Measurements from ENCODE around the gene NFATC3. TPM values are rescaled to one million over a fixed set of nuclear protein-coding genes. Genes with fewer than 3 reads are reported as not detected.

NFATC3 gene
- total RNA-seq = 6.7 and 8.3 TPM in 2 replicates

GRCh38 chr16:68085259-68086071 lies at the start of gene NFATC3:
Gene NFATC3 (plus strand): TSS chr16:68085370. CDS start chr16:68085682, 312 bp downstream.

DNA sequence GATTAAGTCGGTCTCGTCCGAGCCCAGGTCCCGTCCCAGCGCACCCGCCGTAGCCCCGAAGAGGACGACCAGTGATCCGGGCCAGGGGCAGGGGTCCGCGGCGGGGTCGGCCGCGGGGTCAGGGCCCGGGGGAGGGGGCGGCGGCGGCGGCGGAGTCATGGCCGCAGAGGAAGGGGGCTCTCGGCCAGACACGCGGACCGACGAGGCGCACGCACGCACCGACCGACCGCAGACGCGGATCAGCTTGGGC lies 150.6 kb downstream of the NFATC3 start, which contains the start of gene ESRP2:
Gene ESRP2 (minus strand): TSS at position 241 of the 250 bp plus-strand sequence. CDS start 82 bp downstream, at position 159.

DNA sequence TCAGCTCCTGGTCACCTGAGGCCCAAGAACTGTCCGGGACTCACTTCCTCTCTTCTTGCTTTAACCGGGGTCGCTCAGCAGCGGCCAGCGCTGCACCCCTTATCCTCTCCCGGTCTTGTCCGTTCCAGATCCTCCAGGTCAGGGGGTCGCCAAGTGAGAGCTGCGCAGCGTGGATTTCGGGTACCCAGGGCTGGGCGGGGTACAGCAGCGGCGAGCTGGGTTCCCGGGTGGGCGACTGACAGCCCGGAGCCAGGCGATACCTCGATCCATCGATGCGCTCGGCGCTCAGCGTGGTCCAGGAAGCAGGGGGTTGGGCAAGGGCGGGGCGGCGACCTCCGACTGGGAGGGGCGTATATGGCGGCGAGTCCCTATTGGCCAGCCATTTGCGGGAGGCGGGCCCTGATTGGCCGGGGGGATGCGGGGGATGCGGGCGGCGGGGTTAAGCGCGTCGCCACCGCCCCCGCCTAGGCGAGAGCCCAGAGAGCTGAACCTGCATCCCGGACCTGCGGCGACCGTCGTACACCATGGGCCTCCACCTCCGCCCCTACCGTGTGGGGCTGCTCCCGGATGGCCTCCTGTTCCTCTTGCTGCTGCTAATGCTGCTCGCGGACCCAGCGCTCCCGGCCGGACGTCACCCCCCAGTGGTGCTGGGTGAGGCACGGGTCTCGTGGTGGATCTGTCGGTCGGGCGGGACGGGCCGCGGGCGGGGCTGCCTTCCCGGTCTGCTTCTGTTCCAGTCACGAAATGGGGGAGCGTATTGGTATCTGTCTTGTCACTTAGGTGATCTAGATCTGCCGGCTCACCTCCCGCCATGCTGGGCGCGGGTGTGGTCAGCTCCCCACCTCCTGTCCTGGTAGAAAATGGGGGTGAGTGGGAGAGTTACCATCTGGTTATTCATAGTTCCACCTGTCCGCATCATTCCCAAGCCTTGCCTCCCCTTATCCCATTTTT lies 160.0 kb downstream of the NFATC3 start, which contains the start of gene PLA2G15:
Gene PLA2G15 (plus strand): TSS at position 471 of the 951 bp plus-strand sequence. CDS start 54 bp downstream, at position 525.

GRCh38 chr16:68264128-68265077 lies 179.2 kb downstream of the NFATC3 start, which contains the start of gene SLC7A6:
Gene SLC7A6 (plus strand): TSS chr16:68264526. CDS start chr16:68274727, 10,201 bp downstream.

Other genes with a start within 250 kb of the NFATC3 start
- 22.3 and 31.9 TPM in 2 replicates for gene THAP11, start 243.1 kb upstream of the NFATC3 start, total RNA-seq
- gene NUTF2, start 238.4 kb upstream of the NFATC3 start, total RNA-seq = 94.4 and 101 TPM in 2 replicates
- gene CENPT, start 237.7 kb upstream of the NFATC3 start, total RNA-seq = 13.5 and 15.4 TPM in 2 replicates
- gene EDC4, start 212.3 kb upstream of the NFATC3 start, total RNA-seq = 39.3 and 43.6 TPM in 2 replicates
- 0.14 TPM in 1 of 2 replicates, not detected in the other for gene NRN1L, start 200.5 kb upstream of the NFATC3 start, total RNA-seq
- 8.7 and 14.7 TPM in 2 replicates for gene PSKH1, start 192.1 kb upstream of the NFATC3 start, total RNA-seq
- gene CTRL, start 153.5 kb upstream of the NFATC3 start, total RNA-seq = 0.74 and 0.85 TPM in 2 replicates
- 61.4 and 82.1 TPM in 2 replicates for gene PSMB10, start 148.5 kb upstream of the NFATC3 start, total RNA-seq
- 3.6 and 6.1 TPM in 2 replicates for gene LCAT, start 141.2 kb upstream of the NFATC3 start, total RNA-seq
- 105 and 150 TPM in 2 replicates for gene SLC12A4, start 116.7 kb upstream of the NFATC3 start, total RNA-seq
- not detected in 2 replicates for gene DPEP3, start 104.9 kb upstream of the NFATC3 start, total RNA-seq
- not detected in 2 replicates for gene DPEP2, start 85.9 kb upstream of the NFATC3 start, total RNA-seq
- gene DPEP2NB, start 69.5 kb upstream of the NFATC3 start, total RNA-seq = not detected in 2 replicates
- 7.8 and 10.3 TPM in 2 replicates for gene DDX28, start 62.1 kb upstream of the NFATC3 start, total RNA-seq
- gene DUS2, start 62.1 kb upstream of the NFATC3 start, total RNA-seq = 10.8 and 12.5 TPM in 2 replicates
- 0.09 and 0.14 TPM in 2 replicates for gene ESRP2, start 150.8 kb downstream of the NFATC3 start, total RNA-seq
- 17.2 and 27.3 TPM in 2 replicates for gene PLA2G15, start 160.0 kb downstream of the NFATC3 start, total RNA-seq
- 9.8 and 14.1 TPM in 2 replicates for gene SLC7A6, start 179.2 kb downstream of the NFATC3 start, total RNA-seq
- gene SLC7A6OS, start 225.6 kb downstream of the NFATC3 start, total RNA-seq = 12.5 and 12.9 TPM in 2 replicates
- gene PRMT7, start 225.6 kb downstream of the NFATC3 start, total RNA-seq = 32.0 and 47.7 TPM in 2 replicates

Data from smooth muscle cell of bladder (primary cell).